A549 (cell line): ENCODE data around the gene CDK10. TPM values are rescaled to one million over a fixed set of nuclear protein-coding genes. Genes with fewer than 3 reads are reported as not detected.

Experiments
- ATAC-seq, 2 experiments: fragments of 200-7000 bp in 1 of 2; fragments of >200 bp in 1 of 2; cut with Nextera tagmentation in 1 of 2; cut with Tn5 transposase in 1 of 2; 3 replicates each; pipeline versions ENCODE4 v1.8.0 to v1.9.1; 2018 to 2020; ENCODE audit warnings: mild to moderate bottlenecking in 1 of 2, moderate library complexity in 1 of 2
- CTCF ChIA-PET: fragments of 300-600 bp; sonication (Branson Sonifier 250); formaldehyde crosslinking; extraction: SDS; loops from one replicate; lab custom pipeline; 2021; ENCODE audit warnings: antibody characterized with exemption, inconsistent platforms; lab: Yijun Ruan, JAX
- POLR2A ChIA-PET: fragments of 350-600 bp; formaldehyde crosslinking; extraction: SDS; loops from one replicate; lab custom pipeline; 2021; ENCODE audit warnings: antibody characterized with exemption, inconsistent platforms; lab: Yijun Ruan, JAX
- DNase-seq, 2 experiments: peaks; one replicate each; pipeline versions ENCODE4 v3.0.0 to v3.0.0-alpha.2; 2011 to 2016; ENCODE audit warnings: low read depth in 1 of 2, low spot score in 1 of 2
- FAIRE-seq: peaks from 2 replicates; lab custom pipeline; 2011; peaks lifted over from hg19 to GRCh38; lab: Jason Lieb, UNC
- H3K27ac ChIP-seq, 2 experiments: fragments of >200 bp; sonication (Bioruptor Twin); formaldehyde crosslinking; 3 replicates each; pipeline ENCODE4 v1.5.1; 2016 to 2017
- H3K4me1 ChIP-seq: fragments of >200 bp; sonication (Bioruptor Twin); formaldehyde crosslinking; 3 replicates; pipeline ENCODE4 v1.6.1; 2016
- H3K4me2 ChIP-seq: fragments of >200 bp; sonication (Bioruptor Twin); formaldehyde crosslinking; 3 replicates; pipeline ENCODE4 v1.6.1; 2016
- H3K4me3 ChIP-seq: fragments of >200 bp; sonication (Bioruptor Twin); formaldehyde crosslinking; 3 replicates; pipeline ENCODE4 v1.5.1; 2016
- H3K9me3 ChIP-seq: fragments of >200 bp; sonication (Bioruptor Twin); formaldehyde crosslinking; 3 replicates; pipeline ENCODE4 v1.6.1; 2016
- CBX2 ChIP-seq: fragments of 200-600 bp; sonication (generic); IDR thresholded peaks from 2 replicates; pipeline ENCODE4 v1.6.1; 2016; ENCODE audit warnings: low read depth, mild to moderate bottlenecking, borderline replicate concordance
- CBX8 ChIP-seq: fragments of 200-600 bp; sonication (generic); IDR thresholded peaks from 2 replicates; pipeline ENCODE4 v1.6.1; 2016
- CEBPB ChIP-seq, 2 experiments: fragments of >200 bp in 1 of 2; sonication (Bioruptor Twin) in 1 of 2; formaldehyde crosslinking in 1 of 2; IDR thresholded peaks; 2 replicates each; pipeline ENCODE4 v1.6.1; 2012 to 2016
- EHF ChIP-seq: fragments of 250-450 bp; sonication (Bioruptor Pico); IDR thresholded peaks from 2 replicates; pipeline ENCODE4 v1.5.0; 2020; ENCODE audit warnings: mild to moderate bottlenecking
- EHMT2 ChIP-seq: fragments of 200-600 bp; sonication (generic); IDR thresholded peaks from 2 replicates; pipeline ENCODE4 v1.6.1; 2016; ENCODE audit warnings: antibody characterized with exemption, low read depth, mild to moderate bottlenecking, moderate library complexity
- FOSB ChIP-seq: fragments of 250-450 bp; sonication (Bioruptor Pico); IDR thresholded peaks from 2 replicates; pipeline ENCODE4 v1.5.0; 2020; ENCODE audit warnings: mild to moderate bottlenecking, moderate library complexity
- GATA3 ChIP-seq: IDR thresholded peaks from 2 replicates; pipeline ENCODE4 v1.6.1; 2012; ENCODE audit warnings: borderline replicate concordance
- HDAC2 ChIP-seq: fragments of 200-600 bp; sonication (generic); IDR thresholded peaks from 2 replicates; pipeline ENCODE4 v1.6.1; 2016
- HOXB13 ChIP-seq: fragments of 250-450 bp; sonication (Bioruptor Pico); IDR thresholded peaks from 2 replicates; pipeline ENCODE4 v1.5.0; 2020; ENCODE audit warnings: low read depth, mild to moderate bottlenecking, moderate library complexity
- JUNB ChIP-seq: fragments of >200 bp; sonication (Bioruptor Twin); formaldehyde crosslinking; IDR thresholded peaks from 2 replicates; pipeline ENCODE4 v1.6.1; 2016
- KDM1A ChIP-seq: fragments of 200-600 bp; sonication (generic); IDR thresholded peaks from 2 replicates; pipeline ENCODE4 v1.6.1; 2016; ENCODE audit warnings: low read depth, mild to moderate bottlenecking
- MAZ ChIP-seq: fragments of 150-350 bp; IDR thresholded peaks from 2 replicates; pipeline ENCODE4 v1.6.1; 2014; ENCODE audit warnings: antibody characterized with exemption, low read depth, low read length, borderline replicate concordance
- MYC ChIP-seq: IDR thresholded peaks from 2 replicates; pipeline ENCODE4 v1.6.1; 2012; ENCODE audit warnings: mild to moderate bottlenecking, inconsistent platforms, low read length, improper control_type of control experiment, borderline replicate concordance
- NPAS2 ChIP-seq: fragments of 250-450 bp; sonication (Bioruptor Pico); IDR thresholded peaks from 2 replicates; pipeline ENCODE4 v1.8.0; 2022; ENCODE audit warnings: mild to moderate bottlenecking, moderate library complexity, borderline replicate concordance
- PHF8 ChIP-seq: fragments of 200-600 bp; sonication (generic); IDR thresholded peaks from 2 replicates; pipeline ENCODE4 v1.6.1; 2016; ENCODE audit warnings: low read depth, mild to moderate bottlenecking, antibody characterized with exemption, moderate library complexity, borderline replicate concordance
- RAD21 ChIP-seq, 2 experiments: fragments of >200 bp in 1 of 2; sonication (Bioruptor Twin) in 1 of 2; formaldehyde crosslinking in 1 of 2; IDR thresholded peaks in 1 of 2; conservative IDR thresholded peaks in 1 of 2; 2 replicates in 1 of 2; 3 replicates in 1 of 2; pipeline ENCODE4 v1.6.1; 2012 to 2018; ENCODE audit warnings: inconsistent platforms in 1 of 2
- RCOR1 ChIP-seq: fragments of 150-350 bp; IDR thresholded peaks from 2 replicates; pipeline ENCODE4 v1.6.1; 2014; ENCODE audit warnings: antibody characterized with exemption, low read length, low read depth
- SMC3 ChIP-seq: fragments of >200 bp; sonication (Bioruptor Twin); formaldehyde crosslinking; IDR thresholded peaks from 3 replicates; pipeline ENCODE4 v1.6.1; 2018; ENCODE audit warnings: inconsistent platforms
- TFCP2L1 ChIP-seq: fragments of 250-450 bp; sonication (Bioruptor Pico); IDR thresholded peaks from 2 replicates; pipeline ENCODE4 v1.5.0; 2021; ENCODE audit warnings: mild to moderate bottlenecking
- ZC3H11A ChIP-seq: fragments of 450-650 bp; IDR thresholded peaks from 2 replicates; pipeline ENCODE4 v1.6.1; 2014; ENCODE audit warnings: antibody characterized with exemption, mild to moderate bottlenecking
- ZFP36 ChIP-seq: fragments of 450-650 bp; IDR thresholded peaks from 2 replicates; pipeline ENCODE4 v1.6.1; 2014; ENCODE audit warnings: borderline replicate concordance; ENCODE audit not compliant: partially characterized antibody
- ZNF302 ChIP-seq: fragments of 250-450 bp; sonication (Bioruptor Pico); IDR thresholded peaks from 2 replicates; pipeline ENCODE4 v1.9.0; 2021; ENCODE audit warnings: inconsistent platforms, mild to moderate bottlenecking, moderate library complexity
- ZSCAN20 ChIP-seq: fragments of 250-450 bp; sonication (Bioruptor Pico); IDR thresholded peaks from 2 replicates; pipeline ENCODE4 v1.8.0; 2022; ENCODE audit warnings: mild to moderate bottlenecking, moderate library complexity
- WGBS: methylation state at CpG from one replicate; pipeline ENCODE4 v1.1.6; 2017; ENCODE audit errors: missing lambda C conversion rate; 5-methylcytosine and 5-hydroxymethylcytosine counted together
- polyA plus RNA-seq, 4 experiments: library from polyadenylated mRNA; depleted of rRNA in 3 of 4; stranded (reverse); fragments of >200 nt; fragmentation: RNase III in 1 of 4; extraction: RNeasy Plus Mini Kit Qiagen cat#74134 plus additional on column Dnase treatment in 1 of 4; gene quantifications; 2 replicates in 3 of 4; 3 replicates in 1 of 4; pipeline ENCODE4 v1.2.3, GENCODE V29; 2011 to 2017
- TF ChIP-seq, protein P1 (sequence below): IDR thresholded peaks from 2 replicates; pipeline ENCODE4 v1.6.1; 2012; ENCODE audit warnings: low read depth, borderline replicate concordance
- TF ChIP-seq, protein P2 (sequence below): fragments of >200 bp; sonication (Bioruptor Twin); formaldehyde crosslinking; IDR thresholded peaks from 3 replicates; pipeline ENCODE4 v1.6.1; 2016
- TF ChIP-seq, protein P3 (sequence below): fragments of 150-350 bp; IDR thresholded peaks from 2 replicates; pipeline ENCODE4 v1.6.1; 2014; ENCODE audit warnings: low read depth, mild to moderate bottlenecking, low read length
- TF ChIP-seq, protein P4 (sequence below): fragments of 250-450 bp; sonication (Bioruptor Pico); IDR thresholded peaks from 2 replicates; pipeline ENCODE4 v1.5.0; 2020; ENCODE audit warnings: low read depth, mild to moderate bottlenecking, moderate library complexity

Gene CDK10
- polyA plus RNA-seq, 2 of the 4 experiments (the other 2 are of a cell fraction), result 35.9 to 55.3 TPM

DNA sequence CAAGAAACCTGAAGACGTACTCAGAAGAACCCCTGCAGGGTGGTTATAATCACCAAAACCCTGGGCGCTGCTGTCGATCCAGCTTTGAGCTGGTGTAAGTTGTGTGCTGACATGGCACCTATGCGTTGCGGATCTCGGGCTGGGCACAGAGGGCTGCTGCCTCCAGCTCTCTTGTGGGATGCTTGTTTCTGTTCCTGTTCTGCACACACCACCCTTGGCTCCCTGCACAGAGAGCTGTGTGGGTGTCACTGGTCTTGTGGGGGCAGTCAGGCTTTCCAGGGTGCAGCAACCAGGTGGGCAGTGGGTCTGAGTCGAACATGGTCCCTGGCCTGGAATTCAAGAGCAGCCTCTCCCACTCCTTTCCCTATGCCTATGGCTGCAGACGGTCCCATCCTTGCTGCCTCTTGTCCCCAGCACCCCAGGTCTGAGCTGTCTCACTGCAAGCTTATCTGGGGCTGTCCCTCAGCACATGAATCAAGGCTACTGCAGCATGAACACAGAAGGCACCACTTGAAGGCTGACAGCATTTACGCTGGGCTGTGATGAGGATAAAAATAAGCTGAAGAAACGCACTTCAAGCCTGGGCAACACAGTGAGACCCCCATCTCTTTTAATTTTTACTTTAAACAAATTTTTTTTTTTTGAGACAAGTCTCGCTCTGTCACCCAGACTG, 55.0 kb downstream of the CDK10 start:
- ATAC-seq, result peak; percentile 5 to 10; a peak in 3 of 6 replicates
- FAIRE-seq, result no peak
- Histone ChIP-seq H3K4me1 (no peaks in the 10 kb centered on the region), H3K4me3 (no peak overlapping the region), H3K27ac (no peak overlapping the region), H3K4me2 (no peak overlapping the region), H3K9me3 (no peaks in the 10 kb centered on the region)
- ChIA-PET POLR2A (no interaction called here), CTCF (interaction anchor here (0.6 to 2.6 kb wide), 9 partner anchors 9 to 352 kb away, joined by 3 to 14 read pairs (median 3); no protein-coding TSS in a partner anchor)
- no peak for DNase-seq
- TF ChIP-seq ZSCAN20 (CRISPR knock-in tag), result no peak
- TF ChIP-seq HDAC2, result no peak
- TF ChIP-seq CBX2, result no peak
- TF ChIP-seq ZC3H11A, result no peak
- TF ChIP-seq GATA3, result no peak
- no peak for TF ChIP-seq CEBPB (IDR thresholded peaks at IDR 0.05)
- TF ChIP-seq, protein P1, sequence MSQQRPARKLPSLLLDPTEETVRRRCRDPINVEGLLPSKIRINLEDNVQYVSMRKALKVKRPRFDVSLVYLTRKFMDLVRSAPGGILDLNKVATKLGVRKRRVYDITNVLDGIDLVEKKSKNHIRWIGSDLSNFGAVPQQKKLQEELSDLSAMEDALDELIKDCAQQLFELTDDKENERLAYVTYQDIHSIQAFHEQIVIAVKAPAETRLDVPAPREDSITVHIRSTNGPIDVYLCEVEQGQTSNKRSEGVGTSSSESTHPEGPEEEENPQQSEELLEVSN, result no peak
- no peak for TF ChIP-seq RAD21 (conservative IDR thresholded peaks at IDR 0.05 in 1 of 2, IDR thresholded peaks at IDR 0.05 in 1 of 2)
- no peak for TF ChIP-seq NPAS2 (CRISPR knock-in tag)
- no peak for TF ChIP-seq TFCP2L1 (CRISPR knock-in tag)
- TF ChIP-seq FOSB (CRISPR knock-in tag), result no peak
- TF ChIP-seq, protein P2, sequence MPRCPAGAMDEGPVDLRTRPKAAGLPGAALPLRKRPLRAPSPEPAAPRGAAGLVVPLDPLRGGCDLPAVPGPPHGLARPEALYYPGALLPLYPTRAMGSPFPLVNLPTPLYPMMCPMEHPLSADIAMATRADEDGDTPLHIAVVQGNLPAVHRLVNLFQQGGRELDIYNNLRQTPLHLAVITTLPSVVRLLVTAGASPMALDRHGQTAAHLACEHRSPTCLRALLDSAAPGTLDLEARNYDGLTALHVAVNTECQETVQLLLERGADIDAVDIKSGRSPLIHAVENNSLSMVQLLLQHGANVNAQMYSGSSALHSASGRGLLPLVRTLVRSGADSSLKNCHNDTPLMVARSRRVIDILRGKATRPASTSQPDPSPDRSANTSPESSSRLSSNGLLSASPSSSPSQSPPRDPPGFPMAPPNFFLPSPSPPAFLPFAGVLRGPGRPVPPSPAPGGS, result no peak
- TF ChIP-seq ZFP36, result no peak
- no peak for TF ChIP-seq KDM1A
- TF ChIP-seq MAZ, result no peak
- TF ChIP-seq EHMT2, result no peak
- no peak for TF ChIP-seq MYC
- no peak for TF ChIP-seq PHF8
- WGBS, result 92% methylated on average over 11 of the region's 11 CpGs

DNA sequence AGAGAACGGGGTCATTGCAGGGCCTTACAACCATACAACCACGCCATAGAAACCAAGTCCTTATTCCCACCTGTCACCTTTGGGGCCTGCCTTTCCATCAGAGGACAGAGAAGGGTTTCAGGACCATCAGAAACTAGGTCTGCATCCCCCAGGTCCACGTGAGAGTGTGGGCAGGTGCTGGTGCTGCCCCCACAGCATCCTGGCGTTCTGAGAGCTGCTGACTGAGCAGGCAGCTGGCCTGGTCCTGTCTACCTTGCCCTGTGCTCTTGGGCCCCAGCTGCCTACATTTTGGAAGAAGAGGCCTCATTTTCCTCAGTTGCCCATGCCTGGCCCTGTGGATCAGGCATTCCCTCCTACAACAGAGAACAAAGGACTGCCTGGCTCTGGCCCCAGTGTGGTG, 56.5 kb downstream of the CDK10 start:
- no peak; a peak in 1 of 6 replicates for ATAC-seq
- Histone ChIP-seq H3K27ac (no peak overlapping the region), H3K4me1 (no peaks in the 10 kb centered on the region), H3K4me3 (no peak overlapping the region), H3K9me3 (no peaks in the 10 kb centered on the region), H3K4me2 (no peak overlapping the region)
- CTCF ChIA-PET, result interaction anchor here (0.7 to 2.0 kb wide), 5 partner anchors 10 to 117 kb away, joined by 3 to 7 read pairs (median 4); no protein-coding TSS in a partner anchor
- TF ChIP-seq ZNF302 (CRISPR knock-in tag) (no peak), JUNB (no peak), EHMT2 (no peak), HOXB13 (no peak), KDM1A (no peak), RCOR1 (no peak), SMC3 (no peak), CBX8 (no peak), EHF (CRISPR knock-in tag) (no peak)
- TF ChIP-seq, protein P3, sequence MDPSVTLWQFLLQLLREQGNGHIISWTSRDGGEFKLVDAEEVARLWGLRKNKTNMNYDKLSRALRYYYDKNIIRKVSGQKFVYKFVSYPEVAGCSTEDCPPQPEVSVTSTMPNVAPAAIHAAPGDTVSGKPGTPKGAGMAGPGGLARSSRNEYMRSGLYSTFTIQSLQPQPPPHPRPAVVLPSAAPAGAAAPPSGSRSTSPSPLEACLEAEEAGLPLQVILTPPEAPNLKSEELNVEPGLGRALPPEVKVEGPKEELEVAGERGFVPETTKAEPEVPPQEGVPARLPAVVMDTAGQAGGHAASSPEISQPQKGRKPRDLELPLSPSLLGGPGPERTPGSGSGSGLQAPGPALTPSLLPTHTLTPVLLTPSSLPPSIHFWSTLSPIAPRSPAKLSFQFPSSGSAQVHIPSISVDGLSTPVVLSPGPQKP, result no peak
- TF ChIP-seq, protein P4, sequence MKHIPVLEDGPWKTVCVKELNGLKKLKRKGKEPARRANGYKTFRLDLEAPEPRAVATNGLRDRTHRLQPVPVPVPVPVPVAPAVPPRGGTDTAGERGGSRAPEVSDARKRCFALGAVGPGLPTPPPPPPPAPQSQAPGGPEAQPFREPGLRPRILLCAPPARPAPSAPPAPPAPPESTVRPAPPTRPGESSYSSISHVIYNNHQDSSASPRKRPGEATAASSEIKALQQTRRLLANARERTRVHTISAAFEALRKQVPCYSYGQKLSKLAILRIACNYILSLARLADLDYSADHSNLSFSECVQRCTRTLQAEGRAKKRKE (CRISPR knock-in tag), result no peak
- no peak for FAIRE-seq
- POLR2A ChIA-PET, result no interaction called here
- no peak for DNase-seq
- WGBS, result 97% methylated on average over 3 of the region's 4 CpGs
